Measurements from ENCODE around the gene IFT25. TPM values are rescaled to one million over a fixed set of nuclear protein-coding genes. Genes with fewer than 3 reads are reported as not detected.

The IFT25 gene
- total and polyA plus RNA-seq, 2 of the 13 experiments (the other 11 are each of a cell fraction or from before 2014, with no cell fraction given), result 19.7 to 48.0 TPM

GRCh38 chr1:53945433-53946251 lies at the start of gene IFT25 (continued):
- TF ChIP-seq HIC2 (CRISPR knock-in tag; IDR thresholded peaks at IDR 0.05; ENCODE audit: low read depth) (peak; percentile 53; the same call in 1 of the 2 replicates), CC2D1A (CRISPR knock-in tag; IDR thresholded peaks at IDR 0.05) (no peak), ARNT2 (CRISPR knock-in tag; IDR thresholded peaks at IDR 0.05; ENCODE audit: low read depth) (peak; percentile 60; the same call in 1 of the 2 replicates), ZNF34 (CRISPR knock-in tag; IDR thresholded peaks at IDR 0.05; ENCODE audit: borderline replicate concordance) (no peak), ZNF773 (CRISPR knock-in tag; IDR thresholded peaks at IDR 0.05; ENCODE audit: borderline replicate concordance) (no peak), ZNF841 (CRISPR knock-in tag; IDR thresholded peaks at IDR 0.05; ENCODE audit: borderline replicate concordance) (no peak), ZNF563 (CRISPR knock-in tag; IDR thresholded peaks at IDR 0.05) (peak; percentile 73; the same call in 1 of the 2 replicates), ZNF235 (CRISPR knock-in tag; IDR thresholded peaks at IDR 0.05; ENCODE audit: borderline replicate concordance) (peak; percentile 41), JARID2 (CRISPR knock-in tag; IDR thresholded peaks at IDR 0.05; ENCODE audit: insufficient replicate concordance) (no peak), ZEB1 (IDR thresholded peaks at IDR 0.05; ENCODE audit: insufficient replicate concordance, low read depth) (no peak), EHMT2 (IDR thresholded peaks at IDR 0.05; ENCODE audit: borderline replicate concordance, low read depth, low read length) (no peak), ATF1 (CRISPR knock-in tag; IDR thresholded peaks at IDR 0.05) (no peak), ARID2 (CRISPR knock-in tag; IDR thresholded peaks at IDR 0.05; ENCODE audit: borderline replicate concordance) (no peak), SAP130 (CRISPR knock-in tag; IDR thresholded peaks at IDR 0.05; ENCODE audit: low read depth) (peak; percentile 80), EZH2 (conservative IDR thresholded peaks at IDR 0.05; ENCODE audit: low read depth, low read length) (no peak), NRL (CRISPR knock-in tag; IDR thresholded peaks at IDR 0.05; ENCODE audit: borderline replicate concordance) (peak; percentile 18; the same call in 1 of the 2 replicates), HOXA3 (CRISPR knock-in tag; IDR thresholded peaks at IDR 0.05) (peak; percentile 31; the same call in 1 of the 2 replicates), ZHX1 (CRISPR knock-in tag; IDR thresholded peaks at IDR 0.05; ENCODE audit: low read depth) (0 out of 2 replicates have a peak, but pooled peaks have one; percentile 58), ZNF180 (CRISPR knock-in tag; IDR thresholded peaks at IDR 0.05; ENCODE audit: borderline replicate concordance, low read depth) (no peak), ZNF816 (CRISPR knock-in tag; IDR thresholded peaks at IDR 0.05; ENCODE audit: borderline replicate concordance) (0 out of 2 replicates have a peak, but pooled peaks have one; percentile 24), DDIT3 (CRISPR knock-in tag; IDR thresholded peaks at IDR 0.05) (no peak), ZNF549 (CRISPR knock-in tag; IDR thresholded peaks at IDR 0.05) (no peak), ELF3 (CRISPR knock-in tag; IDR thresholded peaks at IDR 0.05) (no peak; the same call in 1 of the 2 replicates), BATF2 (CRISPR knock-in tag; IDR thresholded peaks at IDR 0.05) (peak; percentile 36; the same call in 1 of the 2 replicates)

All from HepG2 (cell line).